HTR-8/SVneo (cell line): ENCODE data around the gene SYNCRIP.
A peak's percentile ranks its signal among the peaks of the same experiment; 100 is the strongest.
"Not testable (repeated sequence)": the region's sequence is repeated elsewhere in the genome, so short reads cannot be mapped to it uniquely, and the experiment has no call there.

ENCODE experiments used
- DNase-seq: peaks from one replicate; pipeline ENCODE4 v3.0.0; 2011; ENCODE audit warnings: low spot score, mixed read lengths; ENCODE audit not compliant: insufficient read length
- FAIRE-seq: peaks from 2 replicates; lab custom pipeline; 2011; peaks lifted over from hg19 to GRCh38; lab: Jason Lieb, UNC

The SYNCRIP gene

GRCh38 chr6:85602100-85602499, 40.6 kb downstream of the SYNCRIP start:
- DNase-seq (no peak), FAIRE-seq (no peak)

DNA sequence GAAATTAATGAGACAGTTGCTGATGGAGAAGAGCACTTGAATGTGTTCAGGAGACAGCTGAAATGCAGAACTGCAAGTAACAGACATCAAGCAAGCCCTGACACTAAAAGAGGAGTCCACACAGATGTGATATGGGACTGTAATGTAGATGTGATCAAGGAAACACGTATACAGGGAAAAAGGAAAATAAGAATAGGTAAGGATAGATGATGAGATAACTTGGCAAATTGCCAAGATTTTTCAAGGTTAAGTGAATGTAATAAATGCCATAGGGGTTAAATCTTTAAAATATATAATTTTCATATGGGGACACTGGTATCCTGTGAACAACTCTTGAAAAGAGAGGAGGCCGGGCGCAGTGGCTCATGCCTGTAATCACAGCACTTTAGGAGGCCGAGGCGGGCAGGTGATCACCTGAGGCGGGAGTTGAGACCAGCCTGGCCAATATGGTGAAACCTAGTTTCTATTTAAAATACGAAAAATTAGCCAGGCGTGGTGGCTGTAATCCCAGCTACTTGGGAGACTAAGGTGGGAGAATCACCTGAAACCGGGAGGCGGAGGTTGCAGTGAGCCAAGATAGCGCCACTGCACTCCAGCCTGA, 41.9 kb downstream of the SYNCRIP start:
- DNase-seq (no peak), FAIRE-seq (no peak)

DNA sequence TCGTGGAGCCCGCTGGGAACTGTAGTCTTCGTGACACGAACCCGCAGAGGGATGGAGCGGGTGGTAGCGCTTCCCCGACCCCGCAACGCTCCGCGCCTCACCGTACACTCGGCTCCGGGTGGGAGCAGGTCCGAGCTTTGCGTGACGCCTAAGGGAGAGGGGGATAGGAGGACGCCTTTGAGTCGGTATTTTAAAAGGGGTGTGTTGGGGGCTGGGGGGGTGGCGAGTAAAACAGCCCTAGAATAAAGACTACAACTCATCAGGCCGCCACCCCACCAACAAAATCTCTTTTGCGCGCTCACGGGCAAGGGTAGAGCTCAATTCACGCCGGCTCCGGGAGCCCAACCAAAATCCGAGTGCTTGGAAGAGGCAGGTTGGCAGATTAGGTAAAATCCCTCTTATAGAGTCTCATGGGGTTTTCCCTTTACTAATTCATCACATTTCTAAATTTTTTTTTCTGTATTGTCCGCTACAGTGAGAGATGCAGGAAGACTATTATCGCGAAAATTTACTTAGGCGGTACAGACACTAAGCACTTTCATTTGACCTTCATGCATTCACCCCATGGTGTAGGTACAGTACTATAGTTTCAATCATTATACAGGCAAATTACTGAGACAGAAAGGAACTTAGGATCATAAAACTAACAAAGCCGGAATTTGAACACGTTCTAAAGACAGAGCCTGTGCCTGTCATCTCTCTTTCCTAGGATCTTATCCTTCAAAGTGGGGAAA, 48.3 kb downstream of the SYNCRIP start:
- no peak for DNase-seq
- FAIRE-seq = no peak

DNA sequence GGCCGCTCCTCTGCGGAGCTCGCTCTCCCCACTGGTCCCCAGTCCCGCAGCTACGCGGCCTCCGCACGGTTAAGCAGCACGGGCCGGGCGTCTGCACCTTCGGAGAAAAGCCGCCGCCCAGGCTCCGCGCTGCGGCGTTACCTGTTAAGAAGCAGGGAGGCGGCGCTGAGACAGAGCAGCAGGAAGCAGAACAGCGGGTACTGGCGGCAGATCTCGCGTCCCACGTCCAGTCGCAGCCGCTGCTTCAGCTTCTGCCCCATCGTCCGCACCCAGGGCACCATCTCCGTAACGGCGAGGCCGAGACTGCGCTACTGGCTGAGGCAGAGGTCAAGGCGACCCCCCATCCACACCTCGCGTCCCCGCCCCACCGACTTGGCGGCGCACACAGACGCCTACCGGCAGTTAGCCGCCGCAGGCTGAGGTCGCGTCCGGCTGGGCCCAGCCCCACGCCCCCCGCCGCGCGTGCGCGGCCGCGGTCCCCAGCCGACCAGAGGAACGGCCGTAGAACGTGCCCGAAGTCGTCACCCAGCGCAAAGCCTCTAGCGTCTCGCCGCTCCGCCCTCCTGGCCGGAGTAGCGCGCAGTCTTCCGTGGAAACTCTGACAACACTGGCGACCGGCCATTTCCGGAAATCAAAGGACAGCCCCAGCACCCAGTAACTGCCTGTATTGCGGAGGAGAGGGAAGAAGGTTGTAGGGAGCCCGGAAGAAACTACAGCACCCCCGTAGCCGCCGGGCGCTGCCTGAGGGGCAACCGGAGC, 49.1 kb downstream of the SYNCRIP start, which contains the start of gene SNX14:
SNX14 (minus strand) TSS at position 421 of the 759 bp plus-strand sequence; CDS start at position 281, 140 bp downstream.
- DNase-seq (peak; percentile 89), FAIRE-seq (peak; percentile 98)

DNA sequence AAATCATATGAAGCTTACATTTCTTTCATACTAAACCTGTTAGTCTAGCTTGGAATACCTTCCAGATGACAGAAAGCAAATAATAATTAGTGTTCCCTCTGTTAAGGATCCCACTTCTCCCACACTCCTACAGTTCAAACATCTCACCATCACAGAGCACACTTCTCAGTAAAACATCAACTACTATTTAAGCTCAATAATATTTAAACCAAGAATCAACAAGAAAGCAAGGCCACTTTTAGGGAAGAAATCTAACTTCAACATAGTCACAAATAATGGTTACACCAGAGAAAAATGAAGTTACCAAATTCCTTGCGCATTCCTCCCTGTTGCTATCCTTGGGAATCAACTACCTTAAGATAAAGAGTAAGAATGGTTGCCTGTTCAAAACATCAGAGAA, 50.7 kb downstream of the SYNCRIP start:
- DNase-seq = no peak
- no peak for FAIRE-seq

GRCh38 chr6:85591207-85591606, 51.5 kb downstream of the SYNCRIP start:
- DNase-seq (no peak), FAIRE-seq (no peak)

DNA sequence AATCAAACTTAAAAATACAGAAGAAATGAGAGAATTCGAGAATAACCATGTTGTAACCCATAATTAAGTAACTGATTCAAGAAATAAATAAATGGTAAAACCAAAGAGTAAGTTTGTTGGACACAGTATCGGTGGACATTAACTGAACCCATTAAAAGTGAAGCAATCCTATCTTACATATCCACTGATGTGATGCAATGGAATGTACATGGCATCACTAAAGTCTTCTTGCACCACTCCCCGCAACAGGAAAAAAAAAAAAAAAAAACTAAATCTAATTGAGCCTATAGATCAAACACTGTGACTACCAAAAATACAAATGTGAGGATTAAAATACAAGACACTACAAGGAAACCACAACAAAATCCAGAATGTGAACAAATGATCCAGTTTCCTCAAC, 56.9 kb downstream of the SYNCRIP start:
- no peak for DNase-seq
- FAIRE-seq = no peak

- DNase-seq, FAIRE-seq: not testable (repeated sequence)
These were observed 59.9 kb downstream of the SYNCRIP start for GRCh38 chr6:85582832-85583231.

GRCh38 chr6:85581572-85581971, 61.1 kb downstream of the SYNCRIP start:
- FAIRE-seq (no peak), DNase-seq (no peak)

GRCh38 chr6:85580878-85581267, 61.8 kb downstream of the SYNCRIP start:
- FAIRE-seq (no peak), DNase-seq (no peak)

DNA sequence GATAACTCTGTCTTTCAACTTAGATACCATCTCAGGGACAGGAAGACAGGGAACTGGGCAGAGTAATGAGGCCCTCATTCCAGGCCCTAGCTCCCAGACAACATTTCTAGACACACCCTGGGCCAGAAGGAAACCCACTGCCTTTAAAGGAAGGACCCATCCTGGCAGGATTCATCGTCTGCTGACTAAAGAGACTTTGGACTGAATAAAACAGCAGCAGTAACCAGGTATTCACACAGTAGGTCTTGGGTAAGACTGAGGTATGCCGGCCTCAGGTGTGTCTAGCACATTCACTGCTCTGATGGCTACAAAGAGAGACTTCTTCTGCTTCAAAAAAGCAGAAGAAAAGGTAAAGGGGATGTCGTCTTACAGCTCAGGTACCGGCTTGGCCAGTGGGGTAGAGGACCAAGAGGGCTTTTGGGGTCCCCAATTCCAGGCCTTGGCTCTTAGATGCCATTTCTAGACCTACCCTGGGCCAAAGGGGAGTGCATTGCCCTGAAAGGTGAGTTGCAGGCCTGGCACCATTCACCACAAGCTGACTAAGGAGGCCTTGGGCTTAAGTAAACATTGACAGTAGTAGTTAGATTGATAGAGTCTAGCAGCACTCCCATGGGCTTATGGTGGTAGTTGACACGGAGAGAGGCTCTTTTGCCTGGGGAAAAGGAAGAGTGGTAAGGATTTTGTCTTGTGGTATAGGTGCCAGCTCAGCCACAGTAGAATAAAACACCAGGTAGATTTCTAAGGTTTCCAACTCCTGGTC, 62.4 kb downstream of the SYNCRIP start:
- DNase-seq = no peak

DNA sequence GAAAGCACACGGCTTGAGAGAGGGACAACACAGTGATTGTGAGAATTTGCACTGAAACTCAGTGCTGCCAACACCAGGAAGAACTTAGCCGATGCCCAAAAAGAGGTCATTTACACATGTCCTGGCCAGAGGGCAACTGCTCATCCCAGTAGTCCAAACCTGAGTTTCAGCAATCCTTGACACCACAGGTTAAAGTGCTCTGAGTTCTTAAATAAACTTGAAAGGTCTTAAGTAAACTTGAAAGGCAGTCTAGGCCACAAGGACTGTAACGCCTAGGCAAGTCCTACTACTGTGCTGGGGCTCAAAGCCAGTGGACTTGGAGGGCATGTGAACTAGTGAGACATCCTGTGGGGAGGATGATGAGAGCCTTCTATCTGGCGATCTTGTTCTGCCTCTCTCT, 63.1 kb downstream of the SYNCRIP start:
- FAIRE-seq (no peak), DNase-seq (no peak)

More for the DNA sequence above, 62.4 kb downstream of the SYNCRIP start:
- no peak for FAIRE-seq

DNA sequence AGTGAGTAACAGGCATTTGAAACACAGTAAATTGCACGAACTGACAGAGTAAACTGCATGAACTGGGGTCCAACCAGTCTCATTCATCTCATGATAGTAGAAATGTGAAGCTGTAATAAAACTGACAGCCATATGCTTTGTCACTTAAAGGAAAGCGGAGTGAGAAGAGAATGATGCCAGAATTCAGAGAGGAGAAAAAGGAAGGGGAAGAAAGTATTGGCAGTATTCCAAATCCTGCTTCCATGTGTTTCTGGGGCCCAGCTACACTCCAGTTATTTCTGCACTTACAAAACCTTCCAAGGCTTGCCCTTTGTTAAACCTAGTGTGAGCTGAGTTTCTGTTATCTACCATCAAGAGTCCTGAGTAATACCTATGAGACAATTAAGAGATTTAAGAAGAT, 66.2 kb downstream of the SYNCRIP start:
- FAIRE-seq = no peak
- DNase-seq = no peak

- no peak for DNase-seq
- FAIRE-seq = peak; percentile 58
These were observed 67.6 kb downstream of the SYNCRIP start for GRCh38 chr6:85574932-85575598.

- peak; percentile 11 for DNase-seq
- FAIRE-seq = no peak
These were observed 73.4 kb downstream of the SYNCRIP start for GRCh38 chr6:85569323-85569722.

DNA sequence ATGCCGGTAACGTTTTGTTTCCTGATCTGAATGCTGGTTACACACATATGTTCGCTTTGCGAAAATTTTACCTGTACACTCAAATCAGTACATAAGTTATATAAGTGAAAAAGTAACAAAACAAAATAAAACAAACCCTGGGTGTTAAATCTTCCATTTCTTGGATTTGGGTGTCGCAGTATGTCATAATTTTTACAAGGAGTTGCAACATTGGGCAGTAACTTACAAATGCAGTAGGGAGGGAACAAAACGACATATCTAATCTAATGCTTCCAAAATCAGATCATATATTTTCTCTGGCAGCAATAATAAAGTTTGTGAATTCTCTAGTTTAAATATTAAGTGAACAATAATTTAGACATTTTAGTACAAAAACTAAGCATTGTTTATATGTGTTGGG, 74.3 kb downstream of the SYNCRIP start:
- no peak for FAIRE-seq
- no peak for DNase-seq

- no peak for DNase-seq
- no peak for FAIRE-seq
These were observed 77.0 kb downstream of the SYNCRIP start for GRCh38 chr6:85565736-85566135.

DNA sequence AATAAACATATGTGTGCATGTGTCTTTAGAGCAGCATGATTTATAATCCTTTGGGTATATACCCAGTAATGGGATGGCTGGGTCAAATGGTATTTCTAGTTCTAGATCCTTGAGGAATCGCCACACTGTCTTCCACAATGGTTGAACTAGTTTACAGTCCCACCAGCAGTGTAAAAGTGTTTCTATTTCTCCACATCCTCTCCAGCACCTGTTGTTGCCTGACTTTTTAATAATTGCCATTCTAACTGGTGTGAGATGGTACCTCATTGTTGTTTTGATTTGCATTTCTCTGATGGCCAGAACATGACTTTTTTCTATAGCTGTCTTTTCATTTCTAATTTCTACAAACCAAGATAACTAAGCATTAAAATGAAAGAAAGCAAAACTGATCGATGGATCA, 78.5 kb downstream of the SYNCRIP start:
- DNase-seq, FAIRE-seq: not testable (repeated sequence)
